NCI-H128 (cell line): ENCODE measurements around the gene KCNQ1OT1.

Source experiments
- DNase-seq: peaks from one replicate; lab custom pipeline; 2025; ENCODE audit not compliant: unreplicated experiment; lab: John Stamatoyannopoulos, UW

KCNQ1OT1 gene

GRCh38 chr11:2688381-2689231 lies 11.2 kb downstream of the KCNQ1OT1 start:
- no peak for DNase-seq

- DNase-seq, result no peak
Observed at GRCh38 chr11:2687782-2688191, 12.0 kb downstream of the KCNQ1OT1 start.

GRCh38 chr11:2687223-2687530 lies 12.6 kb downstream of the KCNQ1OT1 start:
- no peak for DNase-seq

- DNase-seq, result no peak
Observed at GRCh38 chr11:2686360-2687222, 13.2 kb downstream of the KCNQ1OT1 start.

GRCh38 chr11:2685566-2686359 lies 14.0 kb downstream of the KCNQ1OT1 start:
- no peak for DNase-seq

GRCh38 chr11:2685051-2685450 lies 14.7 kb downstream of the KCNQ1OT1 start:
- no peak for DNase-seq

GRCh38 chr11:2684581-2684980 lies 15.2 kb downstream of the KCNQ1OT1 start:
- DNase-seq, result no peak

GRCh38 chr11:2683806-2684205 lies 16.0 kb downstream of the KCNQ1OT1 start:
- no peak for DNase-seq

- DNase-seq, result no peak
Observed at GRCh38 chr11:2681408-2682145, 18.2 kb downstream of the KCNQ1OT1 start.

GRCh38 chr11:2679011-2679676 lies 20.6 kb downstream of the KCNQ1OT1 start:
- no peak for DNase-seq

- no peak for DNase-seq
Observed at GRCh38 chr11:2678396-2678795, 21.4 kb downstream of the KCNQ1OT1 start.

- DNase-seq, result no peak
Observed at GRCh38 chr11:2677127-2677526, 22.7 kb downstream of the KCNQ1OT1 start.

- DNase-seq, result no peak
Observed at GRCh38 chr11:2675540-2675939, 24.3 kb downstream of the KCNQ1OT1 start.

GRCh38 chr11:2674658-2675131 lies 25.1 kb downstream of the KCNQ1OT1 start:
- no peak for DNase-seq

- no peak for DNase-seq
Observed at GRCh38 chr11:2673871-2674471, 25.8 kb downstream of the KCNQ1OT1 start.

GRCh38 chr11:2673250-2673610 lies 26.6 kb downstream of the KCNQ1OT1 start:
- DNase-seq, result no peak

- DNase-seq, result no peak
Observed at GRCh38 chr11:2672553-2673249, 27.1 kb downstream of the KCNQ1OT1 start.

- no peak for DNase-seq
Observed at GRCh38 chr11:2671748-2672147, 28.0 kb downstream of the KCNQ1OT1 start.

GRCh38 chr11:2670541-2671100 lies 29.2 kb downstream of the KCNQ1OT1 start:
- no peak for DNase-seq
